SU-DHL-6 (cell line): Measurements from ENCODE around the gene GPR50.

Experiments
- H2AFZ ChIP-seq: fragments of 200-600 bp; sonication (generic); 2 replicates; pipeline ENCODE4 v1.6.1; 2014; ENCODE audit warnings: low read depth, mild to moderate bottlenecking, moderate library complexity, mixed read lengths, antibody characterized with exemption, low read length; ENCODE audit not compliant: severe bottlenecking
- H3F3A ChIP-seq: fragments of 200-600 bp; shearing (Covaris generic); 2 replicates; pipeline ENCODE4 v1.6.0; 2016; ENCODE audit warnings: antibody characterized with exemption, mild to moderate bottlenecking; ENCODE audit not compliant: insufficient read depth
- H3K27ac ChIP-seq: fragments of 200-600 bp; sonication (generic); 2 replicates; pipeline ENCODE4 v1.5.1; 2016; ENCODE audit warnings: low read depth, mild to moderate bottlenecking, low read length, moderate library complexity, mixed read lengths
- H3K27me3 ChIP-seq: fragments of 200-600 bp; sonication (generic), shearing (Covaris generic); 2 replicates; pipeline ENCODE4 v1.6.0; 2014; ENCODE audit warnings: mild to moderate bottlenecking, low read length
- H3K36me3 ChIP-seq: fragments of 200-600 bp; sonication (generic); 2 replicates; pipeline ENCODE4 v1.6.1; 2014; ENCODE audit warnings: mild to moderate bottlenecking, low read length, mixed read lengths
- H3K4me2 ChIP-seq: fragments of 300-600, 200-600 bp; shearing (Covaris generic), sonication (generic); 2 replicates; pipeline ENCODE4 v1.6.0; 2014; ENCODE audit warnings: low read length, low read depth, mild to moderate bottlenecking; ENCODE audit not compliant: poor library complexity, severe bottlenecking
- H3K4me3 ChIP-seq: fragments of 200-600 bp; sonication (generic); 2 replicates; pipeline ENCODE4 v1.5.1; 2014; ENCODE audit warnings: antibody characterized with exemption, low read length, mild to moderate bottlenecking, mixed read lengths; ENCODE audit not compliant: insufficient read depth, poor library complexity, severe bottlenecking
- H3K79me2 ChIP-seq: fragments of 200-600 bp; sonication (generic); 2 replicates; pipeline ENCODE4 v1.6.1; 2014; ENCODE audit warnings: mild to moderate bottlenecking, low read length, moderate library complexity; ENCODE audit not compliant: insufficient read depth
- H3K9ac ChIP-seq: fragments of 200-600 bp; sonication (generic); 2 replicates; pipeline ENCODE4 v1.7.0; 2014; ENCODE audit warnings: mild to moderate bottlenecking, low read length
- H3K9me2 ChIP-seq: fragments of 200-600 bp; sonication (generic); replicated peaks from 2 replicates; pipeline ENCODE4 v1.6.1; 2014; ENCODE audit warnings: low read length; ENCODE audit not compliant: insufficient read depth
- H3K9me3 ChIP-seq: fragments of 200-600 bp; sonication (generic); 2 replicates; pipeline ENCODE4 v1.6.1; 2014; ENCODE audit warnings: low read length, mixed read lengths; ENCODE audit not compliant: insufficient read depth
- H4K20me1 ChIP-seq: fragments of 200-600 bp; sonication (generic); 2 replicates; pipeline ENCODE4 v1.6.1; 2014; ENCODE audit warnings: low read depth, mild to moderate bottlenecking, antibody characterized with exemption, low read length, moderate library complexity, mixed read lengths
- CTCF ChIP-seq: fragments of 200-600 bp; sonication (generic); IDR thresholded peaks from one replicate; pipeline ENCODE4 v1.5.1; 2017; ENCODE audit warnings: antibody characterized with exemption, mild to moderate bottlenecking, low read length, moderate library complexity; ENCODE audit not compliant: insufficient read depth, poor library complexity, severe bottlenecking
- EZH2phosphoT487 ChIP-seq: fragments of 200-600 bp; sonication (generic), shearing (Covaris generic); conservative IDR thresholded peaks from 2 replicates; pipeline ENCODE4 v1.6.1; 2018; ENCODE audit warnings: mild to moderate bottlenecking, antibody characterized with exemption, low read length, moderate library complexity, mixed read lengths

The GPR50 gene

GRCh38 chrX:151183912-151184565 is 7.7 kb downstream of the GPR50 start:
- no peaks in the 10 kb centered on the region for H3K79me2 ChIP-seq
- H3K9me2 ChIP-seq: no peaks in the 10 kb centered on the region
- H3K9ac ChIP-seq: no peak overlapping the region
- H3F3A ChIP-seq: no peaks in the 10 kb centered on the region
- no peaks in the 10 kb centered on the region for H3K36me3 ChIP-seq
- no peak overlapping the region for H3K27ac ChIP-seq
- H3K27me3 ChIP-seq: no peaks in the 10 kb centered on the region
- no peaks in the 10 kb centered on the region for H4K20me1 ChIP-seq
- H3K4me2 ChIP-seq: no peak overlapping the region
- H3K9me3 ChIP-seq: no peaks in the 10 kb centered on the region
- H3K4me3 ChIP-seq: no peak overlapping the region
- no peak overlapping the region for H2AFZ ChIP-seq
- TF ChIP-seq EZH2phosphoT487: no peak
- TF ChIP-seq CTCF: no peak

GRCh38 chrX:151184705-151185104 is 8.3 kb downstream of the GPR50 start:
- H4K20me1 ChIP-seq: no peaks in the 10 kb centered on the region
- no peak overlapping the region for H3K27ac ChIP-seq
- no peaks in the 10 kb centered on the region for H3K36me3 ChIP-seq
- no peaks in the 10 kb centered on the region for H3K79me2 ChIP-seq
- H3F3A ChIP-seq: no peaks in the 10 kb centered on the region
- no peak overlapping the region for H2AFZ ChIP-seq
- no peak overlapping the region for H3K9ac ChIP-seq
- no peaks in the 10 kb centered on the region for H3K27me3 ChIP-seq
- no peak for TF ChIP-seq EZH2phosphoT487
- no peak overlapping the region for H3K4me2 ChIP-seq
- no peaks in the 10 kb centered on the region for H3K9me3 ChIP-seq
- H3K9me2 ChIP-seq: no peaks in the 10 kb centered on the region
- no peak overlapping the region for H3K4me3 ChIP-seq

- Histone ChIP-seq H3K27ac (no peak overlapping the region), H3K27me3 (no peaks in the 10 kb centered on the region), H3F3A (no peaks in the 10 kb centered on the region), H3K79me2 (no peaks in the 10 kb centered on the region), H3K36me3 (no peaks in the 10 kb centered on the region), H4K20me1 (no peaks in the 10 kb centered on the region), H2AFZ (no peak overlapping the region), H3K9ac (no peak overlapping the region), H3K9me2 (no peaks in the 10 kb centered on the region), H3K4me3 (no peak overlapping the region), H3K9me3 (no peaks in the 10 kb centered on the region), H3K4me2 (no peak overlapping the region)
- TF ChIP-seq CTCF (no peak), EZH2phosphoT487 (no peak)
Observed at GRCh38 chrX:151206871-151207270, 30.5 kb downstream of the GPR50 start.

- Histone ChIP-seq H4K20me1 (no peaks in the 10 kb centered on the region), H3K9me2 (no peaks in the 10 kb centered on the region), H3K4me3 (no peak overlapping the region), H3K79me2 (no peaks in the 10 kb centered on the region), H3F3A (no peaks in the 10 kb centered on the region), H2AFZ (no peak overlapping the region), H3K36me3 (no peaks in the 10 kb centered on the region), H3K9me3 (no peaks in the 10 kb centered on the region), H3K4me2 (no peak overlapping the region), H3K27me3 (no peaks in the 10 kb centered on the region), H3K9ac (no peak overlapping the region), H3K27ac (no peak overlapping the region)
- TF ChIP-seq EZH2phosphoT487 (no peak), CTCF (no peak)
Observed at GRCh38 chrX:151225843-151226242, 49.5 kb downstream of the GPR50 start.
